Endothelial cell of umbilical vein (primary cell): ENCODE data around the gene THAP3. TPM values are rescaled to one million over a fixed set of nuclear protein-coding genes. Genes with fewer than 3 reads are reported as not detected.

Experiments
- BruUV-seq: library from RNA; stranded (reverse); fragments of 400-500 nt; replicated peaks from 2 replicates; lab custom pipeline; 2021; lab: Mats Ljungman, UMichigan
- CTCF ChIA-PET: fragments of 300-600, 350-600 bp; sonication (Branson Sonifier 250); formaldehyde crosslinking; loops from one replicate; lab custom pipeline; 2021; ENCODE audit warnings: antibody characterized with exemption, inconsistent platforms; lab: Charles Lee
- POLR2A ChIA-PET: fragments of 300-600, 350-600 bp; sonication (Branson Sonifier 250); formaldehyde crosslinking; loops from one replicate; lab custom pipeline; 2021; ENCODE audit warnings: antibody characterized with exemption, inconsistent platforms; lab: Charles Lee
- DNase-seq: peaks from one replicate; pipeline ENCODE4 v3.0.0-alpha.2; 2011; ENCODE audit warnings: low read depth, low spot score
- FAIRE-seq: peaks from 2 replicates; lab custom pipeline; 2011; peaks lifted over from hg19 to GRCh38; lab: Jason Lieb, UNC
- H2AFZ ChIP-seq: 2 replicates; pipeline ENCODE4 v1.6.0; 2012; ENCODE audit warnings: low read depth, low read length, control low read depth, inconsistent platforms
- H3K27ac ChIP-seq: 2 replicates; pipeline ENCODE4 v1.5.1; 2011; ENCODE audit warnings: low read depth, mild to moderate bottlenecking, control low read depth, low read length, moderate library complexity; ENCODE audit not compliant: insufficient read depth
- H3K27me3 ChIP-seq, 2 experiments: 2 replicates each; pipeline versions ENCODE4 v1.6.0 to v1.6.1; 2011; ENCODE audit warnings: low read length in 2 of 2, mixed read lengths in 1 of 2; ENCODE audit not compliant: control insufficient read depth in 2 of 2, insufficient read depth in 2 of 2
- H3K36me3 ChIP-seq, 2 experiments: 2 replicates in 1 of 2; 3 replicates in 1 of 2; pipeline ENCODE4 v1.5.1; 2011; ENCODE audit warnings: low read length in 2 of 2, mild to moderate bottlenecking in 1 of 2, moderate library complexity in 1 of 2; ENCODE audit not compliant: control insufficient read depth in 2 of 2, insufficient read depth in 2 of 2; ENCODE audit errors: extremely low read depth in 1 of 2
- H3K4me1 ChIP-seq: 3 replicates; pipeline ENCODE4 v1.5.1; 2011; ENCODE audit warnings: mild to moderate bottlenecking, low read length; ENCODE audit not compliant: control insufficient read depth, insufficient read depth; ENCODE audit errors: extremely low read depth
- H3K4me2 ChIP-seq: 2 replicates; pipeline ENCODE4 v1.6.1; 2011; ENCODE audit warnings: low read length, control low read depth, mixed read lengths; ENCODE audit not compliant: insufficient read depth
- H3K4me3 ChIP-seq, 3 experiments: fragments of 200-600 bp in 1 of 3; sonication (generic), shearing (Covaris generic) in 1 of 3; replicated peaks in 1 of 3; 2 replicates each; pipeline ENCODE4 v1.5.1; 2011 to 2016; ENCODE audit warnings: control low read depth in 3 of 3, low read length in 3 of 3, mild to moderate bottlenecking in 2 of 3, inconsistent platforms in 1 of 3, low read depth in 1 of 3, moderate library complexity in 1 of 3; ENCODE audit not compliant: insufficient read depth in 1 of 3
- H3K79me2 ChIP-seq: 2 replicates; pipeline ENCODE4 v1.6.0; 2012; ENCODE audit warnings: low read length, inconsistent platforms; ENCODE audit not compliant: control insufficient read depth, insufficient read depth
- H3K9ac ChIP-seq: replicated peaks from 2 replicates; pipeline ENCODE3; 2011; ENCODE audit warnings: low read length, control low read depth; ENCODE audit not compliant: insufficient read depth; ENCODE audit errors: extremely low read depth
- H3K9me1 ChIP-seq: replicated peaks from 3 replicates; pipeline ENCODE4 v1.6.0; 2011; ENCODE audit warnings: mild to moderate bottlenecking, low read length; ENCODE audit not compliant: control insufficient read depth, insufficient read depth; ENCODE audit errors: extremely low read depth
- H3K9me3 ChIP-seq: replicated peaks from 2 replicates; pipeline ENCODE4 v1.5.1; 2012; ENCODE audit warnings: low read length, inconsistent platforms; ENCODE audit not compliant: control insufficient read depth, insufficient read depth
- H4K20me1 ChIP-seq: replicated peaks from 2 replicates; pipeline ENCODE3; 2011; ENCODE audit warnings: mild to moderate bottlenecking, low read length; ENCODE audit not compliant: control insufficient read depth, insufficient read depth; ENCODE audit errors: extremely low read depth
- EZH2 ChIP-seq: IDR thresholded peaks from 2 replicates; pipeline ENCODE4 v1.6.1; 2012; ENCODE audit warnings: borderline replicate concordance, low read depth, mild to moderate bottlenecking, moderate library complexity, low read length, inconsistent platforms; ENCODE audit not compliant: severe bottlenecking
- FOS ChIP-seq: IDR thresholded peaks from 2 replicates; pipeline ENCODE4 v1.6.1; 2011; ENCODE audit warnings: mild to moderate bottlenecking, low read length, moderate library complexity, borderline replicate concordance; ENCODE audit not compliant: insufficient read depth
- GATA2 ChIP-seq: IDR thresholded peaks from 2 replicates; pipeline ENCODE4 v1.7.0; 2011; ENCODE audit warnings: low read depth, mild to moderate bottlenecking, moderate library complexity, mixed read lengths, low read length; ENCODE audit not compliant: insufficient read length, insufficient read depth
- JUN ChIP-seq: IDR thresholded peaks from 2 replicates; pipeline ENCODE4 v1.6.1; 2011; ENCODE audit warnings: borderline replicate concordance, low read depth; ENCODE audit not compliant: insufficient read length, insufficient read depth
- MAX ChIP-seq: IDR thresholded peaks from 2 replicates; pipeline ENCODE4 v1.6.1; 2011; ENCODE audit not compliant: insufficient read depth, insufficient read length
- MYC ChIP-seq: IDR thresholded peaks from one replicate; pipeline ENCODE4 v1.6.1; 2011; ENCODE audit warnings: mild to moderate bottlenecking, low read depth, low read length
- POLR2A ChIP-seq: IDR thresholded peaks from 2 replicates; pipeline ENCODE4 v1.6.1; 2012; ENCODE audit warnings: low read depth, mild to moderate bottlenecking, control low read depth, low read length
- POLR2AphosphoS5 ChIP-seq: IDR thresholded peaks from 2 replicates; pipeline ENCODE4 v1.6.1; 2012; ENCODE audit warnings: low read depth, mild to moderate bottlenecking, control low read depth, low read length, moderate library complexity; ENCODE audit not compliant: insufficient read depth
- dilution Hi-C: fragments of 300-500 bp; cut with MboI; formaldehyde crosslinking; loops from one replicate; pipeline ENCODE4 v1.15.0; 2019; ENCODE audit warnings: low sequenced_read_pairs; ENCODE audit not compliant: extremely low pct_ligation_motif_present
- intact Hi-C: fragments of 100-400 bp; cut with micrococcal nuclease; formaldehyde crosslinking; loops from one replicate; pipeline ENCODE4 v1.10.0; 2022
- polyA plus RNA-seq, 4 experiments: library from polyadenylated mRNA; depleted of rRNA in 3 of 4; stranded (reverse) in 3 of 4; unstranded in 1 of 4; fragments of >200 nt; gene quantifications; 2 replicates each; pipeline versions ENCODE4 v1.2.1 to v1.2.3, GENCODE V29; 2011 to 2012; ENCODE audit warnings: missing spikeins in 1 of 4
- total RNA-seq: library from RNA; stranded (reverse); gene quantifications from 2 replicates; pipeline ENCODE4 v1.2.3, GENCODE V29; 2021
- TF ChIP-seq, protein P1 (sequence below), 2 donors: IDR thresholded peaks; 1 replicate in 1 of 2; 2 replicates in 1 of 2; pipeline ENCODE4 v1.5.1; 2011; ENCODE audit warnings: low read length in 2 of 2, mild to moderate bottlenecking in 2 of 2, moderate library complexity in 2 of 2, control low read depth in 1 of 2, inconsistent platforms in 1 of 2, low read depth in 1 of 2; ENCODE audit not compliant: insufficient read depth in 1 of 2; ENCODE audit errors: extremely low read depth in 1 of 2

THAP3 gene
- total and polyA plus RNA-seq, 2 donors (not counting 3 experiments of a cell fraction or from before 2014, with no cell fraction given): 11.3 to 16.7 TPM

DNA sequence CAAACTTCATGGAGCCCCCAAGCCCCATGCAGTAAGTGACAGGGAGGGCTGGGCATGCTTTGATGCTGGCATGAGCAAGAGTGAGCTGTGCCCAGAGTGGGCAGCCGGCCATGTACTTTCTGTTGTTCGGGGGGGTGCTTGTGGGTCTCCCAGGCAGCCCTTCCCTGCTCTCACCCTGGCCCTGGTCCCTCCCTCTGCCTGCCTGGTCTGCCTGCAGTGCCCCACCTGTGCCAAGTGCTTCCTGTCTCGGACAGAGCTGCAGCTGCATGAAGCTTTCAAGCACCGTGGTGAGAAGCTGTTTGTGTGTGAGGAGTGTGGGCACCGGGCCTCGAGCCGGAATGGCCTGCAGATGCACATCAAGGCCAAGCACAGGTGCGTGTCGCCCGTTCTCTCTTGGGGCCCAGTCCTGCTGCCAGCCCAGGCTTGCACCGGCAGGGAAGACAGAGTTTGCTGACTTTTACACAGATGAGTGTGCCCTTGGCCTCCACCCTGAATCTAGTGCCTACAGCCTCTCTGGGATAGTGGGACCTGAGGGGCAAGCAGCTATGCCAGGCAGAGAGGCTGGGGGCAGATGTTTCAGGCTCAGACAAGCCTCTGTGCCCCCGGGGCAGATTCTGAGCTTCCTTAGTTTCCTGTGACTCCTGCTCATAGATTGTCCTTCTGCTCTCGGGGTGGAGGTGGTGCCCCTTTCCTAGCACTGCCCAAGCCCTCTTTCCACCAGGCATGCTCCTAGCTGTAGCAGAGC is 37.2 kb upstream of the THAP3 start:
- Histone ChIP-seq H3K36me3 (peaks cover 0 to 16% of the 10 kb centered on the region in 2 experiments), H3K27me3 (no peaks in the 10 kb centered on the region), H3K79me2 (no peaks in the 10 kb centered on the region), H3K9ac (no peak overlapping the region), H3K4me2 (no peak overlapping the region), H4K20me1 (no peaks in the 10 kb centered on the region), H2AFZ (no peak overlapping the region), H3K9me1 (no peaks in the 10 kb centered on the region), H3K4me3 (no peak overlapping the region), H3K4me1 (no peaks in the 10 kb centered on the region), H3K9me3 (no peaks in the 10 kb centered on the region), H3K27ac (no peak overlapping the region)
- FAIRE-seq (no peak), DNase-seq (no peak)
- BruUV-seq: no TSS peak
- ChIA-PET POLR2A (no interaction called here), CTCF (no interaction called here)
- TF ChIP-seq, protein P1, sequence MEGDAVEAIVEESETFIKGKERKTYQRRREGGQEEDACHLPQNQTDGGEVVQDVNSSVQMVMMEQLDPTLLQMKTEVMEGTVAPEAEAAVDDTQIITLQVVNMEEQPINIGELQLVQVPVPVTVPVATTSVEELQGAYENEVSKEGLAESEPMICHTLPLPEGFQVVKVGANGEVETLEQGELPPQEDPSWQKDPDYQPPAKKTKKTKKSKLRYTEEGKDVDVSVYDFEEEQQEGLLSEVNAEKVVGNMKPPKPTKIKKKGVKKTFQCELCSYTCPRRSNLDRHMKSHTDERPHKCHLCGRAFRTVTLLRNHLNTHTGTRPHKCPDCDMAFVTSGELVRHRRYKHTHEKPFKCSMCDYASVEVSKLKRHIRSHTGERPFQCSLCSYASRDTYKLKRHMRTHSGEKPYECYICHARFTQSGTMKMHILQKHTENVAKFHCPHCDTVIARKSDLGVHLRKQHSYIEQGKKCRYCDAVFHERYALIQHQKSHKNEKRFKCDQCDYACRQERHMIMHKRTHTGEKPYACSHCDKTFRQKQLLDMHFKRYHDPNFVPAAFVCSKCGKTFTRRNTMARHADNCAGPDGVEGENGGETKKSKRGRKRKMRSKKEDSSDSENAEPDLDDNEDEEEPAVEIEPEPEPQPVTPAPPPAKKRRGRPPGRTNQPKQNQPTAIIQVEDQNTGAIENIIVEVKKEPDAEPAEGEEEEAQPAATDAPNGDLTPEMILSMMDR (IDR thresholded peaks at IDR 0.05; ENCODE audit: extremely low read depth in 1 of 2, insufficient read depth in 1 of 2, low read depth in 1 of 2, low read length in 2 of 2): no peak
- TF ChIP-seq POLR2A: no peak
- no peak for TF ChIP-seq GATA2
- no peak for TF ChIP-seq FOS
- no peak for TF ChIP-seq EZH2
- no peak for TF ChIP-seq JUN
- no peak for TF ChIP-seq MAX
- no peak for TF ChIP-seq MYC
- TF ChIP-seq POLR2AphosphoS5: no peak
- dilution Hi-C loops: no loop called here
- intact Hi-C loops: no loop called here
